CD14-positive monocyte (primary cell): ENCODE measurements around the gene CCDC85C. TPM values are rescaled to one million over a fixed set of nuclear protein-coding genes. Genes with fewer than 3 reads are reported as not detected.
A peak's percentile ranks its signal among the peaks of the same experiment; 100 is the strongest.

Experiments
- DNase-seq, 3 donors: peaks; one replicate each; pipeline ENCODE4 v3.0.0-alpha.2; 2011 to 2022
- H2AFZ ChIP-seq: 2 replicates; pipeline ENCODE4 v1.6.0; 2012; ENCODE audit warnings: mild to moderate bottlenecking, low read depth, low read length, inconsistent platforms; ENCODE audit not compliant: insufficient read depth, poor library complexity, severe bottlenecking
- H3K27ac ChIP-seq, 2 donors: 1 replicate in 1 of 2; 2 replicates in 1 of 2; pipeline ENCODE4 v1.5.1; 2012 to 2013; ENCODE audit warnings: low read length in 2 of 2, control low read depth in 1 of 2, inconsistent platforms in 1 of 2, low read depth in 1 of 2, mild to moderate bottlenecking in 1 of 2
- H3K27me3 ChIP-seq, 2 donors: one replicate each; pipeline versions ENCODE4 v1.6.0 to v1.6.1; 2011 to 2013; ENCODE audit warnings: low read length in 2 of 2; ENCODE audit not compliant: control insufficient read depth in 2 of 2, insufficient read depth in 2 of 2
- H3K36me3 ChIP-seq, 2 donors: replicated peaks in 1 of 2; 1 replicate in 1 of 2; 2 replicates in 1 of 2; pipeline versions ENCODE4 v1.5.1 to v1.6.1; 2012 to 2013; ENCODE audit warnings: low read length in 2 of 2, control low read depth in 1 of 2, inconsistent platforms in 1 of 2, mild to moderate bottlenecking in 1 of 2; ENCODE audit not compliant: insufficient read depth in 2 of 2, control insufficient read depth in 1 of 2
- H3K4me1 ChIP-seq, 2 donors: 1 replicate in 1 of 2; 2 replicates in 1 of 2; pipeline versions ENCODE4 v1.5.1 to v1.6.1; 2012 to 2013; ENCODE audit warnings: low read length in 2 of 2, control low read depth in 1 of 2, inconsistent platforms in 1 of 2, mild to moderate bottlenecking in 1 of 2, moderate library complexity in 1 of 2; ENCODE audit not compliant: insufficient read depth in 2 of 2, control insufficient read depth in 1 of 2
- H3K4me2 ChIP-seq: replicated peaks from 2 replicates; pipeline ENCODE3; 2012; ENCODE audit warnings: low read length, moderate library complexity, mild to moderate bottlenecking; ENCODE audit not compliant: poor library complexity, severe bottlenecking; ENCODE audit errors: extremely low read depth
- H3K4me3 ChIP-seq, 3 experiments: fragments of 200-600 bp in 1 of 3; sonication (generic) in 1 of 3; replicated peaks in 1 of 3; 1 replicate in 2 of 3; 2 replicates in 1 of 3; pipeline ENCODE4 v1.5.1; 2011 to 2013; ENCODE audit warnings: low read length in 3 of 3, mild to moderate bottlenecking in 3 of 3, control low read depth in 2 of 3, low read depth in 2 of 3, inconsistent platforms in 1 of 3, moderate library complexity in 1 of 3
- H3K79me2 ChIP-seq: 2 replicates; pipeline ENCODE4 v1.6.0; 2012; ENCODE audit warnings: mild to moderate bottlenecking, control low read depth, inconsistent platforms, low read length, moderate library complexity; ENCODE audit not compliant: insufficient read depth
- H3K9ac ChIP-seq: 2 replicates; pipeline ENCODE4 v1.6.0; 2017; ENCODE audit warnings: low read length, mild to moderate bottlenecking; ENCODE audit not compliant: insufficient read depth, poor library complexity, severe bottlenecking
- H3K9me3 ChIP-seq, 2 donors: replicated peaks in 1 of 2; 1 replicate in 1 of 2; 2 replicates in 1 of 2; pipeline versions ENCODE4 v1.5.1 to v1.6.1; 2012 to 2013; ENCODE audit warnings: low read length in 2 of 2, control low read depth in 1 of 2; ENCODE audit not compliant: control insufficient read depth in 1 of 2, insufficient read depth in 1 of 2
- H4K20me1 ChIP-seq: 2 replicates; pipeline ENCODE4 v1.6.0; 2012; ENCODE audit warnings: mild to moderate bottlenecking, low read length, control low read depth, moderate library complexity; ENCODE audit not compliant: insufficient read depth
- H3K27ac Mint-ChIP-seq, 7 donors: one replicate each; pipeline ENCODE4 v1.8.0; 2020; ENCODE audit warnings: mild to moderate bottlenecking in 7 of 7, mixed read lengths in 7 of 7, moderate library complexity in 6 of 7, inconsistent platforms in 2 of 7
- H3K27me3 Mint-ChIP-seq, 3 donors: one replicate each; pipeline ENCODE4 v1.8.0; 2021 to 2022; ENCODE audit warnings: low read depth in 3 of 3, mild to moderate bottlenecking in 3 of 3, mixed read lengths in 3 of 3, moderate library complexity in 3 of 3, inconsistent platforms in 1 of 3
- H3K36me3 Mint-ChIP-seq, 2 donors: one replicate each; pipeline ENCODE4 v1.8.0; 2020; ENCODE audit warnings: mixed read lengths in 2 of 2, inconsistent platforms in 1 of 2, mild to moderate bottlenecking in 1 of 2
- H3K4me1 Mint-ChIP-seq: one replicate; pipeline ENCODE4 v1.8.0; 2020; ENCODE audit warnings: mild to moderate bottlenecking, mixed read lengths
- H3K4me3 Mint-ChIP-seq, 2 donors: one replicate each; pipeline ENCODE4 v1.8.0; 2020; ENCODE audit warnings: mild to moderate bottlenecking in 2 of 2, mixed read lengths in 2 of 2, moderate library complexity in 1 of 2
- H3K9me3 Mint-ChIP-seq, 7 donors: one replicate each; pipeline ENCODE4 v1.8.0; 2020 to 2022; ENCODE audit warnings: mixed read lengths in 7 of 7, mild to moderate bottlenecking in 6 of 7, moderate library complexity in 6 of 7, inconsistent platforms in 2 of 7
- CTCF ChIP-seq: fragments of 200-600 bp; IDR thresholded peaks from one replicate; pipeline ENCODE4 v1.8.0; 2022; ENCODE audit warnings: antibody characterized with exemption, mild to moderate bottlenecking
- WGBS: methylation state at CpG from one replicate; pipeline ENCODE4 v1.1.5; 2013; ENCODE audit warnings: missing lambda C conversion rate; ENCODE audit not compliant: insufficient coverage; 5-methylcytosine and 5-hydroxymethylcytosine counted together
- intact Hi-C, 2 donors: fragments of 100-400 bp; cut with micrococcal nuclease; formaldehyde crosslinking; loops; one replicate each; pipeline versions ENCODE4 v1.15.0 to v1.15.1; 2023
- polyA plus RNA-seq, 3 donors: library from polyadenylated mRNA; depleted of rRNA in 1 of 3; unstranded in 2 of 3; stranded (reverse) in 1 of 3; fragments of 300-500 nt in 2 of 3; fragments of >200 nt in 1 of 3; fragmentation: Illumina TruSeq in 2 of 3; gene quantifications; 1 replicate in 2 of 3; 2 replicates in 1 of 3; pipeline ENCODE4 v1.2.3, GENCODE V29; 2012 to 2021

CCDC85C gene
- polyA plus RNA-seq, 3 donors: under 0.01 to 0.03 TPM; not detected in 1

DNA sequence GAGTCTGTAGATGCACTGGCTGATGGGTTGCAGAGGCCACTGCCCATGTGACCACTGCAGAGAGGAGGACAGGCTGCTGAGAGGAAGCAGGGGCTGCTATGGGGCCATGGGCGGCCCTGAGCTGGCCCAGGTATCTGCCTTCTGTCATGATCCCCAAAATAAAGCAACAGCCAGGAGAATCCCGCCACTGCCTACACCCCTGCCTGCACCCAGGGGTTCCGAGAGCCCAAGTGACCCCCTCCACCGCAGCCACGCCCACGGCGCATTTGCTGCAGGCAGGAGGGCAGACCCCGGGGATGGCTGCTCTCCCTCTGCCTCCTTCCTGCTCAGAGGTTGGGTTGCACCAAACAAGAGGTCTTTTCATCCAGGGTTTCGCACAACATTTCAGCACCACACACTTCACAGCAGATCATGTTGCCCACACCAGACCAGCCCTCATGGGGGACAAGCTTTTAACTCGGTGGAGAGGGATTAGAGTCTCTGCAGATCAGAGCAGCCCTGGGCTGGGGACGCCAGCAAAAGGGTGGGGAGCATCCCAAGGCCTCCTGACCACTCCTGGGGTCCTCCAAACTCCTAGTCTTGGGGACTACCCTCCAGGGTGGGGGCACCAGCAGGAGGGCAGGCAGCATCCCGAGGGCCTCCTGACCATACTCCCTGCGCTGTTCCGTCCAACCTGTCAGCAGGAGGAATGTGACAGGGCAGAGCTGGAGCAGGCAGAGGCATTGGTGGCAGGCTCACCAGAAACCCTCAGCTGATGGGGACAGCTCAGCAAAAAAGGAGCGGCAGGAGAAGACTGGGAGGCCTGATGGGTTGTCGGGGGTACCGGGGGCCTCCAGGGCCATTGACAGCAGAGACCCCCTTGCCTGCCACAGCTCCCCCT, 14.1 kb downstream of the CCDC85C start:
- Mint-ChIP-seq H3K9me3 (no peaks in the 10 kb centered on the region), H3K27me3 (peaks cover 5 to 10% (median 8%) of the 10 kb centered on the region in 3 donors), H3K36me3 (no peaks in the 10 kb centered on the region), H3K4me1 (no peaks in the 10 kb centered on the region), H3K27ac (peak overlapping the region in 1 of 7 donors; percentile 16), H3K4me3 (no peak overlapping the region)
- whole genome bisulfite sequencing: 84% methylated on average over 12 of the region's 17 CpGs
- Histone ChIP-seq H3K27ac (no peak overlapping the region), H4K20me1 (no peaks in the 10 kb centered on the region), H2AFZ (no peak overlapping the region), H3K9me3 (no peaks in the 10 kb centered on the region), H3K4me1 (no peaks in the 10 kb centered on the region), H3K79me2 (no peaks in the 10 kb centered on the region), H3K27me3 (no peaks in the 10 kb centered on the region), H3K4me2 (no peak overlapping the region), H3K4me3 (no peak overlapping the region), H3K36me3 (no peaks in the 10 kb centered on the region), H3K9ac (no peak overlapping the region)
- TF ChIP-seq CTCF: no peak
- no peak for DNase-seq
- intact Hi-C loops: no loop called here

DNA sequence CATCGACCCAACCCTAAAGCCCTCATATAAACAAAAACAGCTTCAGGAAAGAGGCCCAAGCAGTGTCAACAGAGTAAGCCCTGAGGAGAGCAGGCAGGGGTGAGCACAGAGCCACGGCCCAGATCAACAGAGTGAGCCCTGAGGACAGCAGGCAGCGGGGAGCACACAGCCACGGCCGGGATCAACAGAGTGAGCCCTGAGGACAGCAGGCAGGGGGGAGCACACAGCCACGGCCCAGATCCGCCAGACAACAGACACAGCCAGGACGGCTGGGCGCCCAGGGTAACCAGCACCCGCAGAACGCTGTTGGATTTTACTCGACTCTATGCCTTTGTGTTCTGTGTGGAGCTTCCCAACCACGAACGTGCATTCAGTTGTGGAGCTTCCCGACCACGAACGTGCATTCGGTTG, 15.0 kb downstream of the CCDC85C start:
- Mint-ChIP-seq H3K9me3 (no peaks in the 10 kb centered on the region), H3K27ac (no peak overlapping the region), H3K4me3 (no peak overlapping the region), H3K27me3 (peaks cover 5 to 10% (median 7%) of the 10 kb centered on the region in 3 donors), H3K4me1 (no peaks in the 10 kb centered on the region), H3K36me3 (no peaks in the 10 kb centered on the region)
- intact Hi-C loops: no loop called here
- H3K79me2 ChIP-seq: no peaks in the 10 kb centered on the region
- no peaks in the 10 kb centered on the region for H3K9me3 ChIP-seq
- no peaks in the 10 kb centered on the region for H3K36me3 ChIP-seq
- H3K9ac ChIP-seq: no peak overlapping the region
- no peak overlapping the region for H3K4me3 ChIP-seq
- H3K27ac ChIP-seq: no peak overlapping the region
- 49% methylated on average over 14 of the region's 18 CpGs for WGBS
- H2AFZ ChIP-seq: no peak overlapping the region
- TF ChIP-seq CTCF: no peak
- no peaks in the 10 kb centered on the region for H3K27me3 ChIP-seq
- no peaks in the 10 kb centered on the region for H3K4me1 ChIP-seq
- no peak for DNase-seq
- H3K4me2 ChIP-seq: no peak overlapping the region
- no peaks in the 10 kb centered on the region for H4K20me1 ChIP-seq
